ENCODE results near the gene RBM28.

RBM28 gene

GRCh38 chr7:128350708-128351295 is 7.1 kb upstream of the RBM28 start:
- DNase-seq (ENCODE audit: low read depth in 1 of 2, low spot score in 1 of 2), result no peak

GRCh38 chr7:128349466-128349825 is 5.7 kb upstream of the RBM28 start:
- no peak for DNase-seq (ENCODE audit: low read depth in 1 of 2, low spot score in 1 of 2)

- no peak for DNase-seq (ENCODE audit: low read depth in 1 of 2, low spot score in 1 of 2)
Measured at GRCh38 chr7:128347647-128348097, 4.0 kb upstream of the RBM28 start.

DNA sequence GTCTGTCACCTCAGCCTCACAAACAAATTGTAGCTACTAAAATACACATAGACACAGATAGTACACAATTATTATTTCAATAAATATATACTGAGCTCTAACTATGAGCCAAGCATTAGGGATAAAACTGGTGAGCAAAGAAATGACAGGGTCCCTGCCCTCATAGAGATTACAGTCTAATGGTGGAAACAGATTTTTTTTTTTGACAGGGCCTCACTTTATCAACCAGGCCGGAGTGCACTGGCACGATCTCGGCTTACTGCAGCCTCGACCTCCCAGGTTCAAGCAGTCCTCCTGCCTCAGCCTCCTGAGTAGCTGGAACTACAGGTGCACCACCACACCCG is 695 bp upstream of the RBM28 start:
- no peak for DNase-seq (ENCODE audit: low read depth in 1 of 2, low spot score in 1 of 2)

DNA sequence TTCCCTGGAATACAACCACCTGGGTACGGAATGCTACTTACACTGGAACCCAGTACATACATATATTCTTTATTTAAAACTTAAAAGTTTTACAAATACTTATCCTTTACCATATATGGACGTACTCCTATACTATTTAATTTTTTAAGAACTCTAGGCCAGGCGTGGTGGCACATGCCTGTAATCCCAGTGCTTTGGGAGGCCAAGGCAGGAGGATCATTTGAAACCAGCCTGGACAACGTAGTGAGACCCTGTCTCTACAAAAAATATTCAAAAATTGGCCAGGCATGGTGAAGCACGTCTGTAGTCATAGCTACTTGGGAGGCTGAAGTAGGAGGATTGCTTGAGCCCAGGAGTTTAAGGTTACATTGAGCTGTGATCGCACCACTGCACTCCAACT is 2.0 kb downstream of the RBM28 start:
- DNase-seq (ENCODE audit: low read depth in 1 of 2, low spot score in 1 of 2), result no peak

DNA sequence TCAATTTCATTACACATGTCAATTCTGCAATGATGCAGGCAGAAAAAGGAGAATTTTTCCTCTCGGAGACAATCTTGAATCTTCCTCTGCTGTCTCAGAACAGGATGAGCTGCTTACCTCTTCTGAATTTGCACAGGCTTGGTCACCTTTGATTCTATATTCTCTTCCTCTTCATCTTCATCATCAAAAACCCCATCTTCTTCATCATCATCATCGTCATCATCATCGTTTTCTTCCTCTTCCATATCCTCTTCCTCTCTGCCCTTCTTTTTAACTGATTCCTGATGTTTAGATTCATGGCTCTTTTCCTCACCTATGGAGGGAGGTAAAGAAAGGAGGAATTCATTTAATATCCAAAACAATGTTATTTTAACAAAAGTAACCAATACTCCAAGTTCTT is 8.0 kb downstream of the RBM28 start:
- no peak for DNase-seq (ENCODE audit: low read depth in 1 of 2, low spot score in 1 of 2)

GRCh38 chr7:128324368-128324680 is 19.4 kb downstream of the RBM28 start:
- DNase-seq (ENCODE audit: low read depth in 1 of 2, low spot score in 1 of 2), result no peak

DNA sequence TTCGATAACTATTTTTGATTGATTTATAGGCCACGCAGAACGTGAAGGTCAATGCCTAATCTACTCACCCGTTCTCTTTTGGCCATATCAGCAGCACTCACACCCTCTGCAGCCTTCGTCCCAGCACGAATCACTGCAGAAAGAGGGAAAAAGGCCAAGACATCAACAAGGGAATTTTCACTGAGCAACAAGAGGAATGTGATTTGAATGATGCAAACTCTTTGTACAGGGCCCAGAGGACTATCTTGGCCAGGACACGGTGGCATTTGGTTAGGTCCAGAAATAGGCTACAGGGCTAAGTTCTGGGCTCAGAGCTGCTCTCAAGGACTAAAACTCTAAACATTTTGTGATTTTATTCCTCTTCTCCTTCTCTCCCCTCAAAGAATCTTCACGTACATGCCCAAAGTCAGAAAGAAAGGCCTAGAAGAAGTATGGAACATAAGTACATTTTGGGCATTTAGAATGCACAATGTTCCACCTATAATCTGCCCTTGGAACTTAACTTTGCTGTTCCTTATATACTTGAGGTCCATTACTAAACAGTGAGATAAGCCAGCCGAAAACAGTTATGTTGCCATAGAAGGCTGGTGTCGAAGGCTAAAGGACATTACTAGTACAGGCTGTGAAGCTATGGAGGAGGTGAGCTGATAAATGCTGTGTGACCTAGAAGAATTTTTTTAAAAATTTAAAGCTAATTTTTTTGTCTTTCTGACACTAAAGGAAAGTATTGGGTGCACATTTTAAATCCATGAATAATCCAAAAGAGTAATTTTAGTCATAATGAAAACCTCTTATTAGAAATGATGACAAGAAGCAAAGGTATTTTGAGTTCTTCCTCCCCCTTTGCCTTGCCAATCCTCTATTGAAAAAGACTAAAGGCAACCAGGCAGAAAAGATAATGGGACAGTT is 20.0 kb downstream of the RBM28 start:
- DNase-seq (ENCODE audit: low read depth in 1 of 2, low spot score in 1 of 2), result no peak

GRCh38 chr7:128323040-128323439 is 20.7 kb downstream of the RBM28 start:
- DNase-seq (ENCODE audit: low read depth in 1 of 2, low spot score in 1 of 2), result no peak

GRCh38 chr7:128322040-128322643 is 21.6 kb downstream of the RBM28 start:
- DNase-seq (ENCODE audit: low read depth in 1 of 2, low spot score in 1 of 2), result no peak

DNA sequence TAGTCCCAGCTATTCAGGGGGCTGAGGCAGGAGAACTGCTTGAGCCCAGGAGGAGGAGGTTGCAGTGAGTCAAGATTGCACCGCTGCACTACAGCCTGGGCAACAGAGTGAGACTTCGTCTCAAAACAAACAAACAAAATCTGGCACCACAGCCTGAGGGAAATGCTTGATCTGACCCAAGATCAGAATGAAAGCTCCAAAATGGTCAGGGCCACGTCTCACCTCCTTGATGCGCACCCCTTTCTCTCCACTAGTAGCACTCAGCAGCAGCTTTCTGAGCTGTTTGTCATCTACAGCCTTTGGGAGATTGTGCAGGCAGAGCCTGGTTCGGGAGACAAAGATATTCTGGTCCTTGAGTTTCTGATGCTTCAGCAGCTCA is 22.7 kb downstream of the RBM28 start:
- DNase-seq (ENCODE audit: low read depth in 1 of 2, low spot score in 1 of 2), result no peak

DNA sequence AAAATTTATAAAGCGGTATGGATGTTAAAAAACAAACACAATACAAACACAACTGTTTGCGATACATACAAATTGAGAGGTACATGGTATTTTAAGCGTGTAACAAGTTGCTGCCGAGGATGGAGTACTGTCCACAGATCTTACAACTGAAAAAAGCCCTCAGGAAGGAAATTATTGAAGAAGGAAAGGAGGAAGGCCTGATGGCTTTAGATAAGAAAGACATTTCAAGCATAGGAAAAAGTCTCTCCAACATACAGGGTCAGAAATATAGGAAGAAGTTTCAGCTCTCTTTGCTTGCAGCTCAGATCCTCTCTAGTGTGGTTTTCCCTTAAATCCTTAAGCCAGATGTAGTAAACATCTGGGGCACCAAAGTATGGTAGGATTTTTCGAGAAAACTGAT is 25.0 kb downstream of the RBM28 start:
- no peak for DNase-seq (ENCODE audit: low read depth in 1 of 2, low spot score in 1 of 2)

DNA sequence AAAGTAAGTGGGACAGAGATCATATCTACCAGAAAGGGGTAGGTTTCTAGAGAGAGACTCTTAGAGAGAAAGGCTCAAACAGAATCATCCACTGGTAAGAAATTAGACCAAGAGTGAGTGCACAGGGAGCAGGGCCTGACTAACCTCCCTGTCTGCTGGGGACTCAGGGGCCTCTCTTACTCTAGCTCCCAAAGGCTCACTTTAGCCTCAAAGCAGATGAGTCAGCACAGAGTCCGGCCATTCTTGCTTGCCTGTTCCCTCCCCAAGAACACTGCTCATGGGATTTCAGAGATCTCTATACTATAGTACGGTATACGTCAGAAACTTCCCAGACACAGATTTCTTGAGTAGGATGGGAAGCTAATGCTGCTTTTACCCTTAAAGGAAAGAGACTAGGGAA is 32.7 kb downstream of the RBM28 start:
- no peak for DNase-seq (ENCODE audit: low read depth in 1 of 2, low spot score in 1 of 2)

GRCh38 chr7:128310499-128310898 is 33.2 kb downstream of the RBM28 start:
- no peak for DNase-seq (ENCODE audit: low read depth in 1 of 2, low spot score in 1 of 2)

- DNase-seq (ENCODE audit: low read depth in 1 of 2, low spot score in 1 of 2), result no peak
Measured at GRCh38 chr7:128309976-128310375, 33.7 kb downstream of the RBM28 start.

GRCh38 chr7:128309124-128309523 is 34.6 kb downstream of the RBM28 start:
- no peak for DNase-seq (ENCODE audit: low read depth in 1 of 2, low spot score in 1 of 2)

DNA sequence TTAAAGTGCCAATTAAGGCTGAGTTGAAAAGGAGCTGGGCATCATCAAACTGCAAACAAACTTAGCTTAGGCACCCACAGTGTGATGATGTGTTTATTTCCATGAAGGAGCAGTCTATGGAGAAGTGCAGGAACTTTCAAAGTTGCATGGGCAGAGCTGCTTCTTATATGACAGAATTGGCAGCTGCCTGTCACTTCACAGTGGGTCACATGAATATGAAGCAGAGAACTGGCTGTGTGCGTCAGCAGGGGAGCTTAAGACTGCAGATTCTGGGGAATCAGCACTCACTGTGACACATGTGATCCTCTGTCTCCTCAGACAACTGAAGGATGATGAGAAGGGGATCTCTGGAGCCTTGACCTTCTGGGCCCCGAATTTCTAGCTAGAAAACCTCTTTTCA is 36.6 kb downstream of the RBM28 start:
- DNase-seq (ENCODE audit: low read depth in 1 of 2, low spot score in 1 of 2), result no peak

- no peak for DNase-seq (ENCODE audit: low read depth in 1 of 2, low spot score in 1 of 2)
Measured at GRCh38 chr7:128304212-128304611, 39.5 kb downstream of the RBM28 start.

DNA sequence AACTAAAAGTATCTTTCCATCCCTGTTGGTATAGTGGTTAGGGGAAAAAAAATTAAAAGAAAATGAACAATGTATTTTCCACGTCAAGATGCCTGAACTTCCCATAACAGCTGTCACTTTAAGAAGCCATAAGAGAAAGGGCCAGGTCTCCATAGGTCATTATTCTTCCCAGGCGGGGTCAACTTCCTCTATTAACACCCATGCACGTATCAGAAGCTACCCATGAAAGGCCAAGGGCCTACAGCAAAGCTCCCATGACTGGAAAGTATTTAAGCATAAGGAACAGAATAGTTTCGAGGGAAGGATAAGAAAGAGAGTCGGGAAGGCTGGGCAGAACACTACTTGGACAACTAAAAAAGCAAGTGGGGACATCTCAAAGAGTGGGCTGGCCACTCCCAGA is 40.1 kb downstream of the RBM28 start:
- DNase-seq (ENCODE audit: low read depth in 1 of 2, low spot score in 1 of 2), result no peak

GRCh38 chr7:128303133-128303532 is 40.6 kb downstream of the RBM28 start:
- DNase-seq (ENCODE audit: low read depth in 1 of 2, low spot score in 1 of 2), result no peak

- no peak for DNase-seq (ENCODE audit: low read depth in 1 of 2, low spot score in 1 of 2)
Measured at GRCh38 chr7:128302139-128302538, 41.6 kb downstream of the RBM28 start.

DNA sequence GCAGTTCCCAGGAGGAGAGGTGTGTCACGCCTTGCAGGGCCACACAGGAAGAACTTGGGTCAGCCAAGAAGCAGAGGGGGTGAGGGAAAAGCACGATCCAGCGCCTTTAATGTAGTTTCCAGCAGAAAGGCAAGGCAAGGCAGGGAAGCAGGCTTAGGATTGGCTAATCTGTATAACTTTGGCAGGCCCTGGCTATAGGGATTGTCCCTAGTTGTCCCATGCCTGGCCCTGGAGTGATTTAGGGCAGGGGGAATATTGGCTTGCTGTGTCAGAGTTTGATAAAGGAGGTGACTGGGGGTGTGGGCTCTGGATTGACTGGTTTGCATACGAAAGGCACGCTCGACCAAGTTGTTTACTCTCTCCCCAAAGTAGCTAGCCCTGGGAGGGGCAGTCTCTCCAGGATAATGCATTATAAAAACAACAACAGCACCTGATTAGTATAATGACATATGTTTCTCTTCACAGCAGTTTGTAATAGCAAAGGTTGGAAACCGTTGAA is 44.5 kb downstream of the RBM28 start:
- no peak for DNase-seq (ENCODE audit: low read depth in 1 of 2, low spot score in 1 of 2)
